HEK293T (cell line): ENCODE results near the gene SLC25A48.

Experiments
- BHLHE40 ChIP-seq: fragments of 450-650 bp; IDR thresholded peaks from 2 replicates; pipeline ENCODE4 v1.6.1; 2016; ENCODE audit warnings: mild to moderate bottlenecking, moderate library complexity, borderline replicate concordance
- ELF4 ChIP-seq: fragments of 450-650 bp; IDR thresholded peaks from 2 replicates; pipeline ENCODE4 v1.6.1; 2017; ENCODE audit warnings: antibody characterized with exemption
- FOXA1 ChIP-seq: fragments of 450-650 bp; IDR thresholded peaks from 2 replicates; pipeline ENCODE4 v1.6.1; 2016; ENCODE audit warnings: mild to moderate bottlenecking
- FOXM1 ChIP-seq: fragments of 450-650 bp; IDR thresholded peaks from 2 replicates; pipeline ENCODE4 v1.6.1; 2017; ENCODE audit warnings: mild to moderate bottlenecking, borderline replicate concordance
- LEF1 ChIP-seq: fragments of 450-650 bp; IDR thresholded peaks from 2 replicates; pipeline ENCODE4 v1.6.1; 2017; ENCODE audit warnings: mild to moderate bottlenecking, borderline replicate concordance
- NFRKB ChIP-seq: fragments of 450-650 bp; IDR thresholded peaks from 2 replicates; pipeline ENCODE4 v1.6.1; 2016; ENCODE audit warnings: mild to moderate bottlenecking, moderate library complexity
- SP1 ChIP-seq: fragments of 450-650 bp; IDR thresholded peaks from 2 replicates; pipeline ENCODE4 v1.6.1; 2017
- TF ChIP-seq, protein P1 (sequence below): fragments of 450-650 bp; IDR thresholded peaks from 2 replicates; pipeline ENCODE4 v1.6.1; 2016

- TF ChIP-seq FOXM1 (no peak), NFRKB (no peak), LEF1 (no peak), ELF4 (no peak), BHLHE40 (no peak), SP1 (no peak), FOXA1 (no peak)
- TF ChIP-seq, protein P1, sequence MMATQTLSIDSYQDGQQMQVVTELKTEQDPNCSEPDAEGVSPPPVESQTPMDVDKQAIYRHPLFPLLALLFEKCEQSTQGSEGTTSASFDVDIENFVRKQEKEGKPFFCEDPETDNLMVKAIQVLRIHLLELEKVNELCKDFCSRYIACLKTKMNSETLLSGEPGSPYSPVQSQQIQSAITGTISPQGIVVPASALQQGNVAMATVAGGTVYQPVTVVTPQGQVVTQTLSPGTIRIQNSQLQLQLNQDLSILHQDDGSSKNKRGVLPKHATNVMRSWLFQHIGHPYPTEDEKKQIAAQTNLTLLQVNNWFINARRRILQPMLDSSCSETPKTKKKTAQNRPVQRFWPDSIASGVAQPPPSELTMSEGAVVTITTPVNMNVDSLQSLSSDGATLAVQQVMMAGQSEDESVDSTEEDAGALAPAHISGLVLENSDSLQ, result no peak
Observed at GRCh38 chr5:135895474-135896006, 61.1 kb downstream of the SLC25A48 start, which contains the start of gene IL9.
